ENCODE measurements around the gene KLHL5.

DNA sequence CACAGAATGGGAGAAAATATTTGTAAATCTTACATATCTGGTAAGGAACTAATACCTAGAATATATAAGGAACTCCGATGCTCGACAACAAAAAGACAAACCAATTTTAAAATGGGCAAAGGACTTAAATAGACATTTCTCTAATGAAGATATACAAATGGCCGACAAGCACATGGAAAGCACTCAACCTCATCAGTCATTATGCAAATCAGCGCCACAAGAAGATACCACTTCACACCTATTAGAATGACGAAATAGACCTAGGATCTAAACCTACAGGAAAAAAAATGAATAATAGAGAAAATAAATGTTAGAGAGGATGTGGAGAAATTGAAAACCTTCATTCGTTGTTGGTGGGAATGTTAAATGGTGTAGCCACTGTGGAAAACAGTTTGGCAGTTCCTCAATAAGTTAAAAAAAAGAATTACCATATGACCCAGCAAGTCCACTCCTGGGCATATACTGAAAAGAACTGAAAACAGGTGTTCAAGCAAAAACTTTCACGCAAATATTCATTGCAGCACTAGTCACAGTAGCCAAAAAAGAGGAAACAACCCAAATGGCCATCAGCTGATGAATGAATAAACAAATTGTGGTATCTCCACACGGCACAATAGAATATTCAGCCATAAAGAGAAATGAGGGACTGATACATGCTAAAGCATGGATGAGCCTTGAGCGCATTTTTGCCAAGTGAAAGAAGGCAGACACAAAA, 63.0 kb downstream of the KLHL5 start:
- TF ChIP-seq EZH2 (IDR thresholded peaks at IDR 0.05; ENCODE audit: insufficient read depth, poor library complexity, severe bottlenecking): no peak
- TF ChIP-seq EZH2phosphoT487 (IDR thresholded peaks at IDR 0.05; ENCODE audit: insufficient read depth, low read depth): no peak
